Kidney epithelial cell (primary cell): ENCODE results near the gene TRUB2. TPM values are rescaled to one million over a fixed set of nuclear protein-coding genes. Genes with fewer than 3 reads are reported as not detected.
"Not testable (repeated sequence)": the region's sequence is repeated elsewhere in the genome, so short reads cannot be mapped to it uniquely, and the experiment has no call there.

ENCODE experiments used
- DNase-seq: peaks from one replicate; pipeline ENCODE4 v3.0.0-alpha.2; 2010; ENCODE audit warnings: low read depth
- H3K27me3 ChIP-seq: 2 replicates; pipeline ENCODE4 v1.6.0; 2011; ENCODE audit warnings: low read length; ENCODE audit not compliant: control insufficient read depth, insufficient read depth
- H3K36me3 ChIP-seq: 2 replicates; pipeline ENCODE4 v1.5.1; 2011; ENCODE audit warnings: low read length; ENCODE audit not compliant: control insufficient read depth, insufficient read depth
- H3K4me3 ChIP-seq: 2 replicates; pipeline ENCODE4 v1.5.1; 2011; ENCODE audit warnings: low read depth, mild to moderate bottlenecking, control low read depth, low read length
- CTCF ChIP-seq: IDR thresholded peaks from 2 replicates; pipeline ENCODE4 v1.5.1; 2011; ENCODE audit warnings: mild to moderate bottlenecking, moderate library complexity, low read length, control low read depth, inconsistent platforms; ENCODE audit not compliant: insufficient read depth, poor library complexity, severe bottlenecking
- total RNA-seq: library from RNA; depleted of rRNA; stranded (reverse); fragments of >200 nt; gene quantifications from 2 replicates; pipeline ENCODE4 v1.2.3, GENCODE V29; 2015

Gene TRUB2
- total RNA-seq, 1 donor from 2014 or later, result 24.4 TPM

GRCh38 chr9:128342971-128343680 is 20.9 kb upstream of the TRUB2 start:
- H3K4me3 ChIP-seq, result no peak overlapping the region
- H3K36me3 ChIP-seq, result peaks cover 2% of the 10 kb centered on the region
- no peak for TF ChIP-seq CTCF
- no peaks in the 10 kb centered on the region for H3K27me3 ChIP-seq
- DNase-seq, result no peak

- Histone ChIP-seq H3K36me3 (peaks cover 2% of the 10 kb centered on the region), H3K27me3 (no peaks in the 10 kb centered on the region), H3K4me3 (peak overlapping the region; percentile 84)
- DNase-seq, result no peak
- peak; percentile 75 for TF ChIP-seq CTCF
Observed at GRCh38 chr9:128341435-128341849, 19.2 kb upstream of the TRUB2 start.

GRCh38 chr9:128340691-128341434 is 18.6 kb upstream of the TRUB2 start:
- no peak for DNase-seq
- TF ChIP-seq CTCF, result no peak
- Histone ChIP-seq H3K36me3 (peaks cover 2% of the 10 kb centered on the region), H3K4me3 (peak overlapping the region; percentile 84), H3K27me3 (no peaks in the 10 kb centered on the region)

GRCh38 chr9:128339761-128340690 is 17.8 kb upstream of the TRUB2 start, which contains the start of gene SLC27A4:
Gene SLC27A4, plus strand, starts transcription at chr9:128340527. Its CDS starts 2,606 bp downstream, at chr9:128343133.
- Histone ChIP-seq H3K27me3 (no peaks in the 10 kb centered on the region), H3K36me3 (peaks cover 2% of the 10 kb centered on the region), H3K4me3 (peak within 1 kb of the TSS; percentile 84)
- no peak for TF ChIP-seq CTCF
- DNase-seq, result no peak

- not testable (repeated sequence) for H3K4me3 ChIP-seq, H3K36me3 ChIP-seq, DNase-seq, H3K27me3 ChIP-seq
Observed at GRCh38 chr9:128338852-128339614, 16.8 kb upstream of the TRUB2 start.
